Testis (tissue), 2 donors: ENCODE data around the gene C2CD5.

Experiments
- CTCF ChIP-seq, 3 experiments: fragments of 450-650 bp in 2 of 3; fragments of 200-600 bp in 1 of 3; sonication (generic) in 1 of 3; IDR thresholded peaks; one replicate each; pipeline ENCODE4 v1.5.1; 2016 to 2019; ENCODE audit warnings: antibody characterized with exemption in 3 of 3, mild to moderate bottlenecking in 2 of 3, moderate library complexity in 1 of 3
- POLR2A ChIP-seq: fragments of 450-650 bp; IDR thresholded peaks from one replicate; pipeline ENCODE4 v1.6.1; 2017; ENCODE audit warnings: antibody characterized with exemption, mild to moderate bottlenecking, moderate library complexity

- TF ChIP-seq POLR2A, result no peak
- no peak for TF ChIP-seq CTCF (IDR thresholded peaks at IDR 0.05)
These were observed 32.1 kb upstream of the C2CD5 start for GRCh38 chr12:22576473-22576872.
